ENCODE data around the gene CTDSPL. TPM values are rescaled to one million over a fixed set of nuclear protein-coding genes. Genes with fewer than 3 reads are reported as not detected.

Gene CTDSPL
- total RNA-seq, 1 donor from 2014 or later = 176 TPM

Other genes starting within 250 kb of the CTDSPL start
- 131 TPM for gene VILL, start 128.9 kb downstream of the CTDSPL start, total RNA-seq
- 43.9 TPM for gene PLCD1, start 167.8 kb downstream of the CTDSPL start, total RNA-seq
- gene DLEC1, start 177.3 kb downstream of the CTDSPL start, total RNA-seq = 4.7 TPM